HAP-1 (cell line): ENCODE measurements around the gene RCL1.

Experiments
- DNase-seq, 2 experiments: peaks; one replicate each; pipeline ENCODE4 v3.0.0-alpha.2; 2016 to 2020; ENCODE audit warnings: low spot score in 2 of 2
- H3K27me3 ChIP-seq: fragments of 250-450 bp; sonication (Bioruptor Pico); 2 replicates; pipeline ENCODE4 v1.5.1; 2020; ENCODE audit warnings: low read depth, mild to moderate bottlenecking, moderate library complexity
- H3K36me3 ChIP-seq: fragments of 250-450 bp; sonication (Bioruptor Pico); replicated peaks from 2 replicates; pipeline ENCODE4 v1.5.1; 2020; ENCODE audit warnings: mild to moderate bottlenecking
- H3K4me1 ChIP-seq: fragments of 250-450 bp; sonication (Bioruptor Pico); 2 replicates; pipeline ENCODE4 v1.5.1; 2020; ENCODE audit warnings: mild to moderate bottlenecking
- H3K4me3 ChIP-seq: fragments of 250-450 bp; sonication (Bioruptor Pico); 2 replicates; pipeline ENCODE4 v1.5.1; 2020; ENCODE audit warnings: mild to moderate bottlenecking, moderate library complexity
- H3K9me3 ChIP-seq: fragments of 250-450 bp; sonication (Bioruptor Pico); 2 replicates; pipeline ENCODE4 v1.5.1; 2020; ENCODE audit warnings: mild to moderate bottlenecking, moderate library complexity
- in situ Hi-C: fragments of 300-500 bp; cut with MboI; formaldehyde crosslinking; loops from 3 replicates; pipeline ENCODE4 v1.14.3; 2020; ENCODE audit warnings: low sequenced_read_pairs, inconsistent platforms, mixed read lengths

RCL1 gene

DNA sequence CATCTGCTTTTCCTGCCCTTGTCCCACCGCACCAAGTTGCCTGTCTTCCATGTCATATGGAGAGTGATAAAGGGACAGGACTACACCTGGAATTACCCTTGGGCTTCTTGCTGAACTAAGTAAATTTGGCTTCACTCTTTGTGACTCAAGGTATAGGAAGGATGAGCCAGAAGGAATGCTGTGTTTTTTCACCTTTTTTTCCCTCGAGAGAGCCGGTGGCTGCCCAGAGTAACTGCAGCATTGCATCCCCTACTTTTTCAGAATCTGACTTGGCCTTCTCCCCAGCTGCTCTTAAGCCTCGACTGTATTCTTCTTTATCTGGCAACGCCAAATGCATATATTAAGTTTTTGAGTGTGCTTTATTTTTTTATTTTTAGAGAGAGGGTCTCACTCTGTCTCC lies 38.4 kb downstream of the RCL1 start:
- H3K36me3 ChIP-seq: peaks cover 24% of the 10 kb centered on the region
- in situ Hi-C loops: no loop called here
- no peaks in the 10 kb centered on the region for H3K4me1 ChIP-seq
- H3K9me3 ChIP-seq: no peaks in the 10 kb centered on the region
- no peak overlapping the region for H3K4me3 ChIP-seq
- DNase-seq: no peak
- no peaks in the 10 kb centered on the region for H3K27me3 ChIP-seq

- H3K4me1 ChIP-seq: no peaks in the 10 kb centered on the region
- peaks cover 26% of the 10 kb centered on the region for H3K36me3 ChIP-seq
- H3K27me3 ChIP-seq: no peaks in the 10 kb centered on the region
- in situ Hi-C loops: no loop called here
- no peak overlapping the region for H3K4me3 ChIP-seq
- H3K9me3 ChIP-seq: no peaks in the 10 kb centered on the region
- no peak for DNase-seq
Observed at GRCh38 chr9:4831944-4832343, 39.2 kb downstream of the RCL1 start.

- H3K9me3 ChIP-seq: no peaks in the 10 kb centered on the region
- no peak for DNase-seq
- in situ Hi-C loops: no loop called here
- H3K36me3 ChIP-seq: peaks cover 25% of the 10 kb centered on the region
- H3K4me3 ChIP-seq: no peak overlapping the region
- H3K4me1 ChIP-seq: no peaks in the 10 kb centered on the region
- no peaks in the 10 kb centered on the region for H3K27me3 ChIP-seq
Observed at GRCh38 chr9:4832786-4833579, 40.2 kb downstream of the RCL1 start.

GRCh38 chr9:4833781-4834560 lies 41.2 kb downstream of the RCL1 start:
- Histone ChIP-seq H3K9me3 (no peaks in the 10 kb centered on the region), H3K27me3 (no peaks in the 10 kb centered on the region), H3K4me1 (no peaks in the 10 kb centered on the region), H3K4me3 (no peak overlapping the region), H3K36me3 (peaks cover 25% of the 10 kb centered on the region)
- in situ Hi-C loops: no loop called here
- DNase-seq: no peak

DNA sequence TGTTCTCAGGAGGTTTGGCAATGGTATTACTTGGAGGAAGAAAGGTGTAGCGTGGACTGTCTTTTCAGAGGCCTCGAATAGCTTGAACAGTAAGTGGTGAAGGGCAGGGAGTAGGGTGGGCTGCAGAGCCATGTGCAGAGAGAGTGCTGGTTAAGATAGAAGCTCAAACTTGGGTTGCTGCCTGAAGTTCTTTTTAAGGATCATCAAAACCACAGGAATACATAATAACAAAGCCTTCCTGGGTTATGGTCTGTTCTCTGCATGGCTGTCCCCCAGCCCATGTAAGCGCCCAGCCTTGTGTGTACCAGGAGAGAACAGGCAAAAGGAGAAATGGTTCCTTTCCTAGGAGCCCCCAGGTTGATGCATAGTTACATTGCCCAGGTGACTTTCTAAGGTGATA lies 43.9 kb downstream of the RCL1 start:
- Histone ChIP-seq H3K9me3 (no peaks in the 10 kb centered on the region), H3K27me3 (no peaks in the 10 kb centered on the region), H3K4me3 (no peak overlapping the region), H3K4me1 (no peaks in the 10 kb centered on the region), H3K36me3 (peaks cover 24% of the 10 kb centered on the region)
- DNase-seq: no peak
- in situ Hi-C loops: no loop called here

DNA sequence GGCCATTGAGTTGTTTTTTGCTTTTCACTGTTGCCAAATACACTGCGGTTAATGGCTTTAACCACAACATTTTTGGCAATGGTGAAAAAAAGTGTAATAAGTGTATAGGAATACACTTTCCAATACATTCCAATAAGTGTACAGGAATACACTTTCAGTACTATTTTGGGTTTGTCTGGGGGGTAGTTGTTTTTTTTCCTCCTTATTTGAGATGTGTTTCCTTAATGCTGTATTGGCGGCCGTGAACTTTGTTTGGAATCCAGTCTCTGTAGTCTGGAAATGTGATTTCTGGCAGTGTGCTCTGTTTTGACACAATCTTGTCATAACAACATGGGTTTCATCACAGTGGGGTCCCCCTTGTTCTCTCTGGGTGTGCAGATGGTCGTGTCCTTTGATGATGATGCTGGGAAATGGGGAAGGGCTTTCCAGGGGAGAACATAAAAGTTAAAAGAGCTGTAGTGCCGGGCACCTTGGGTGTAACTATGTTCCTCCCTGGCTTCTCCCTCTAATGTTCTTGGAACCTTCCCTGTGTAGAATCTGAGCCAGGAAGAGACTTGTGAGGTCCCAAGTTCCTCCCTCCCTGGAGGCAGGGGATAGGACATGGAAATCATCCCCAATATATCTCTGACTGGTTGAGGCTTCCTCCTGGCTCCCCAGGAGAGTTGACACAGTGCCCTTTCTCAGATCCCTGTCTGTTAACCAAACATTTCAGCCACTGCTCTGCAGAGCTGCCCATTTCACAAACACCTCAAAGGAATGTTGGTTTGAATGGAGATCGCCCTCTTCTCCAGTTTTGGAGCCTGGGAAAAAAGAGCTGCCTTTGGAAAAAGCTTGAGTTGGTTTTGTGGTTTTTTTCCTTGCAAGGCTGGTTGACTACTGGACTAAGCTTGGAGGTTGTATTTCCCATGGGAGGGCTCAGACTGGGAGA lies 44.8 kb downstream of the RCL1 start:
- Histone ChIP-seq H3K9me3 (no peaks in the 10 kb centered on the region), H3K4me3 (no peak overlapping the region), H3K27me3 (no peaks in the 10 kb centered on the region), H3K36me3 (peaks cover 31% of the 10 kb centered on the region), H3K4me1 (no peaks in the 10 kb centered on the region)
- in situ Hi-C loops: no loop called here
- no peak for DNase-seq

DNA sequence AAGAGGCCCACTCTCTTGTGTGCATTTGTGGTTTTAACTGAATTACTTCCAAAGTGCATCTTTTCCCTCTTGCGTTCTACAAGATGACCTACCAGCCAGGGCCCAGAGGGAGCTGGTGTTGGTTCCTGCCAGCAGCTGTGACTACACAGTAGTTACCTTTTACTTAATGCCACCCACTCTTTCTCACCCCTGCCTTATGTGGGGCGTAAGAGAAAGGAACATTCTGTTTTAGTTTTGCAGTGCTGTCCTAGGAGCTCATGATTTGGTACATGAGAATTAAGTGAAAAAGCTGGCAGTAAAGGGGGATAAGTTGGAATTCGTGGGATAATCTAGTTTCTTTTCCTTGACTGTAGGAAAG lies 45.4 kb downstream of the RCL1 start:
- H3K36me3 ChIP-seq: peaks cover 34% of the 10 kb centered on the region
- DNase-seq: no peak
- no peaks in the 10 kb centered on the region for H3K4me1 ChIP-seq
- in situ Hi-C loops: no loop called here
- H3K27me3 ChIP-seq: no peaks in the 10 kb centered on the region
- H3K9me3 ChIP-seq: no peaks in the 10 kb centered on the region
- H3K4me3 ChIP-seq: no peak overlapping the region

GRCh38 chr9:4839470-4839912 lies 46.7 kb downstream of the RCL1 start:
- Histone ChIP-seq H3K9me3 (no peaks in the 10 kb centered on the region), H3K36me3 (peaks cover 35% of the 10 kb centered on the region), H3K4me1 (no peaks in the 10 kb centered on the region), H3K4me3 (no peak overlapping the region), H3K27me3 (no peaks in the 10 kb centered on the region)
- in situ Hi-C loops: no loop called here
- DNase-seq: no peak

DNA sequence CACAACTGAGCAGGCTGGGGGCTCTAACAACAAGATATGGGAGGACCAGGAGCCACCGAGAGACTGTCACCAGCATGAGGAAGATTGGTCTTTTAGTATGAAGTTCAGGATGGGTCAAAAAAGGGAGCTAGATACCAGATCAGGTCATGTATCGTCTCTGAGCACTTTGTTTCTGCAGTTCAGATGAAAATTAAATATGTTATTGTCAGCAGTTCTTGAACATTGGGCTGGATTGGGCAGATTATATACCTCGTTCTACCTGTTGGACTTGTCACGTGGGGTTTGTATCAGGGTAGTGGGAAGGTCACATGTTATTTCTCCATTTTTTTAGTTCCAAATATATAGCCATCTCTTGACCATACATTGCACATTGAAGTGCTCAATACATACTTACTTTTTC lies 47.3 kb downstream of the RCL1 start:
- Histone ChIP-seq H3K36me3 (peaks cover 36% of the 10 kb centered on the region), H3K27me3 (no peaks in the 10 kb centered on the region), H3K9me3 (no peaks in the 10 kb centered on the region), H3K4me1 (no peaks in the 10 kb centered on the region), H3K4me3 (no peak overlapping the region)
- DNase-seq: no peak
- in situ Hi-C loops: no loop called here

GRCh38 chr9:4842213-4842612 lies 49.5 kb downstream of the RCL1 start:
- peaks cover 48% of the 10 kb centered on the region for H3K36me3 ChIP-seq

DNA sequence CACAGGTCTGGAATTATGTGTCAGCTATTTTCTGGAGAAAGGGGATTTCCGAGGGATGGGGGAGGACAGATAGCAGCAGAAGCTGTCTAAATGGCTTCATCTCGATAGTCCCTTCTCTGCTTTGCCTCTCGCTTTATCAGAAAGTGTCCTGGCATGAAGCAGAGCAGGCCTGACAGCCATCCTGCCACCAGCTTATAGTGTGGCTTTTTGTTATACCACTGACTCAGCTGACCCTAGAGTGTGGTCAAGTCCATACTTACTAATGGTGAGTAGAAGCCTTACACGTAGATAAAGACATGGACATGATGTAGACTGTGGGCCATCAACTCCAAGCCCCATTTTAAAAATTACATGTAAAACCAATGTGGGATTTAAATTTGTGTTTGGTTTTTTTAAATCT lies 50.0 kb downstream of the RCL1 start:
- Histone ChIP-seq H3K4me3 (no peak overlapping the region), H3K4me1 (no peaks in the 10 kb centered on the region), H3K36me3 (peaks cover 53% of the 10 kb centered on the region), H3K9me3 (no peaks in the 10 kb centered on the region), H3K27me3 (no peaks in the 10 kb centered on the region)
- in situ Hi-C loops: no loop called here
- DNase-seq: no peak

More at GRCh38 chr9:4842213-4842612, 49.5 kb downstream of the RCL1 start:
- H3K4me1 ChIP-seq: no peaks in the 10 kb centered on the region
- in situ Hi-C loops: no loop called here
- no peak for DNase-seq
- no peaks in the 10 kb centered on the region for H3K9me3 ChIP-seq
- H3K4me3 ChIP-seq: no peak overlapping the region
- no peaks in the 10 kb centered on the region for H3K27me3 ChIP-seq

GRCh38 chr9:4844056-4844838 lies 51.5 kb downstream of the RCL1 start:
- H3K4me3 ChIP-seq: no peak overlapping the region
- no peaks in the 10 kb centered on the region for H3K4me1 ChIP-seq
- in situ Hi-C loops: no loop called here
- no peaks in the 10 kb centered on the region for H3K27me3 ChIP-seq
- no peaks in the 10 kb centered on the region for H3K9me3 ChIP-seq
- DNase-seq: no peak
- peaks cover 54% of the 10 kb centered on the region for H3K36me3 ChIP-seq

- Histone ChIP-seq H3K36me3 (peaks cover 55% of the 10 kb centered on the region), H3K27me3 (no peaks in the 10 kb centered on the region), H3K9me3 (no peaks in the 10 kb centered on the region), H3K4me3 (no peak overlapping the region), H3K4me1 (no peaks in the 10 kb centered on the region)
- DNase-seq: no peak
- in situ Hi-C loops: no loop called here
Observed at GRCh38 chr9:4849369-4849768, 56.6 kb downstream of the RCL1 start.
